Measurements from ENCODE around the gene CCNF.
"Not testable (repeated sequence)": the region's sequence is repeated elsewhere in the genome, so short reads cannot be mapped to it uniquely, and the experiment has no call there.

CCNF gene

GRCh38 chr16:2471016-2471652, 41.9 kb downstream of the CCNF start, which contains the start of gene NTN3:
NTN3 (plus strand) TSS chr16:2471297; CDS start chr16:2471702, 405 bp downstream.
- no peak for DNase-seq (ENCODE audit: low read depth in 4 of 4, low spot score in 1 of 4)

- no peak for DNase-seq (ENCODE audit: low read depth in 4 of 4, low spot score in 1 of 4)
These were observed 42.6 kb downstream of the CCNF start for GRCh38 chr16:2471653-2472487.

- DNase-seq (ENCODE audit: low read depth in 4 of 4, low spot score in 1 of 4) = no peak
These were observed 43.2 kb downstream of the CCNF start for GRCh38 chr16:2472488-2472864.

GRCh38 chr16:2472885-2473445, 43.7 kb downstream of the CCNF start:
- DNase-seq (ENCODE audit: low read depth in 4 of 4, low spot score in 1 of 4) = no peak

- no peak for DNase-seq (ENCODE audit: low read depth in 4 of 4, low spot score in 1 of 4)
These were observed 44.2 kb downstream of the CCNF start for GRCh38 chr16:2473446-2473926.

GRCh38 chr16:2473999-2474876, 45.0 kb downstream of the CCNF start:
- DNase-seq (ENCODE audit: low read depth in 4 of 4, low spot score in 1 of 4) = no peak

GRCh38 chr16:2474877-2475412, 45.7 kb downstream of the CCNF start, which contains the start of gene TBC1D24:
TBC1D24 (plus strand) TSS chr16:2475127; CDS start chr16:2496149, 21,022 bp downstream.
- peak; percentile 52 to 82 (median 72) for DNase-seq (ENCODE audit: low read depth in 4 of 4, low spot score in 1 of 4)

- DNase-seq (ENCODE audit: low read depth in 4 of 4, low spot score in 1 of 4) = peak in 1 of 4 experiments; percentile 27
These were observed 46.4 kb downstream of the CCNF start for GRCh38 chr16:2475413-2476344.

GRCh38 chr16:2476345-2476720, 47.1 kb downstream of the CCNF start:
- no peak for DNase-seq (ENCODE audit: low read depth in 4 of 4, low spot score in 1 of 4)

GRCh38 chr16:2476741-2477140, 47.5 kb downstream of the CCNF start:
- DNase-seq (ENCODE audit: low read depth in 4 of 4, low spot score in 1 of 4) = no peak

- no peak for DNase-seq (ENCODE audit: low read depth in 4 of 4, low spot score in 1 of 4)
These were observed 48.1 kb downstream of the CCNF start for GRCh38 chr16:2477327-2477726.

- DNase-seq (ENCODE audit: low read depth in 4 of 4, low spot score in 1 of 4) = no peak
These were observed 49.0 kb downstream of the CCNF start for GRCh38 chr16:2478279-2478678.

- not testable (repeated sequence) for DNase-seq (ENCODE audit: low read depth in 4 of 4, low spot score in 1 of 4)
These were observed 50.7 kb downstream of the CCNF start for GRCh38 chr16:2479996-2480395.

GRCh38 chr16:2480948-2481347, 51.7 kb downstream of the CCNF start:
- no peak for DNase-seq (ENCODE audit: low read depth in 4 of 4, low spot score in 1 of 4)

- DNase-seq (ENCODE audit: low read depth in 4 of 4, low spot score in 1 of 4) = no peak
These were observed 52.4 kb downstream of the CCNF start for GRCh38 chr16:2481676-2482075.

- no peak for DNase-seq (ENCODE audit: low read depth in 4 of 4, low spot score in 1 of 4)
These were observed 53.0 kb downstream of the CCNF start for GRCh38 chr16:2482249-2482648.

GRCh38 chr16:2482708-2483534, 53.7 kb downstream of the CCNF start:
- no peak for DNase-seq (ENCODE audit: low read depth in 4 of 4, low spot score in 1 of 4)

Data from stimulated activated CD4-positive, alpha-beta T cell treated with anti-CD3 and anti-CD28 coated beads, Interleukin-1b, Interleukin-23, amount 100 ng/mL, for 24 hours (primary cell).